ENCODE results near the gene LASP1. TPM values are rescaled to one million over a fixed set of nuclear protein-coding genes. Genes with fewer than 3 reads are reported as not detected.
"Not testable (repeated sequence)": the region's sequence is repeated elsewhere in the genome, so short reads cannot be mapped to it uniquely, and the experiment has no call there.

Gene LASP1
- total RNA-seq, 1 donor, result 103 TPM

GRCh38 chr17:38907930-38908675 lies 38.2 kb downstream of the LASP1 start:
- H3K4me1 ChIP-seq (ENCODE audit: insufficient read depth, low read length), result peaks cover 44% of the 10 kb centered on the region
- H3K9me3 ChIP-seq (ENCODE audit: low read depth, low read length), result no peaks in the 10 kb centered on the region
- no peak overlapping the region for H3K4me3 ChIP-seq (ENCODE audit: low read length)
- H3K27me3 ChIP-seq (ENCODE audit: insufficient read depth, low read length), result no peaks in the 10 kb centered on the region

GRCh38 chr17:38908676-38909181 lies 38.9 kb downstream of the LASP1 start:
- Histone ChIP-seq H3K9me3 (ENCODE audit: low read depth, low read length) (no peaks in the 10 kb centered on the region), H3K4me3 (ENCODE audit: low read length) (no peak overlapping the region), H3K4me1 (ENCODE audit: insufficient read depth, low read length) (peaks cover 39% of the 10 kb centered on the region), H3K27me3 (ENCODE audit: insufficient read depth, low read length) (no peaks in the 10 kb centered on the region)

DNA sequence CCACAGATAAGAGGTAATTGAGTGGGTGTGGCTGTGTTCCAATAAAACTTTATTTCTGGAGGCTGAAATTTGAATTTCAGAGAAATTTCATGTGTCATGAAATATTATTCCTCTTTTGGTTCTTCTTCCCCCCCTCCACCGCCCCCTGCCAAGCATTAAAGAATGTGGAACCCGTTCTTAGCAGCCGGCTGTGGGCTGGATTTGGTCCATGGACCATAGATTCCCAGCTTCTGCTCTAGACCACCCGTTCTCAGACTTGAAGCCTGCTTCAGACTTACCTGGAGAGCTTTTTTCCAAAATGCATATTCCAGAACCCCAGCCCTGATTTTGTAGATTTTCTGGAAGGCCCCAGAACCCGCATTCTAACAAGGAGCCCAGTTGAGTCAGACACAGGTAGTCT lies 40.5 kb downstream of the LASP1 start:
- no peaks in the 10 kb centered on the region for H3K9me3 ChIP-seq (ENCODE audit: low read depth, low read length)
- H3K27me3 ChIP-seq (ENCODE audit: insufficient read depth, low read length), result no peaks in the 10 kb centered on the region
- H3K4me3 ChIP-seq (ENCODE audit: low read length), result no peak overlapping the region
- peaks cover 36% of the 10 kb centered on the region for H3K4me1 ChIP-seq (ENCODE audit: insufficient read depth, low read length)

DNA sequence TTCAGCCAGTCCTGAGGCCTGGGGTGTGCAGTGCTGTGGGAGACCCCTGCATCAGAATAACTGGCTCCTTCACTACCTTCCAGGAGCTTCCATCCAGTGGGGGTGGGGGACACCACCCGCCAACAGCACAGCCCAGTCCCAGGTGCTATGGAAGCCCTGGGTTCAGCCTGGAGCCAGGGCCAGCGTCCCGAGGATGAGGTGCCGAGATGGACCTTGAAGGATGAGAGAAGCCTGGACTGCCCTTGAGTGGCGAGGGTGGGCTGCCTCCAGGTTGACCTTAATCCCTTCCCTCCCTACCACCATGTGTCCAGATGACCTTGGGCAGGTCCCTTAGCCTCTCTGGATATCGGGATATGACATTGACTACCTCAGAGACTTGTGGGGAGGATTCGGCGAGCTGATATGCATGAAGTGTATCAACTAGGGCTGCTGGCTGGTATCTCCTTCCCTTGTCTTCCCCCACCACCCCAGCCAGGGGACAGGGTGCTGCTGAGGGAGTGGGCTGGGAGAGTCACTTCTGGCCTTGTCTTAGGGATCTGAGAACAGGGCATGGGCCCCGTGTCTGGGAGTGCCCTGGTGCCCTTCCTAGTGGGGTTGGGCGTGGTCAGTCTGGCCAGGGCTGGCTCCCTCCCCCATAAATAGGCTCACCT lies 41.3 kb downstream of the LASP1 start:
- H3K27me3 ChIP-seq (ENCODE audit: insufficient read depth, low read length), result no peaks in the 10 kb centered on the region
- H3K4me3 ChIP-seq (ENCODE audit: low read length), result no peak overlapping the region
- H3K4me1 ChIP-seq (ENCODE audit: insufficient read depth, low read length), result peaks cover 27% of the 10 kb centered on the region
- no peaks in the 10 kb centered on the region for H3K9me3 ChIP-seq (ENCODE audit: low read depth, low read length)

GRCh38 chr17:38911731-38912081 lies 41.8 kb downstream of the LASP1 start:
- H3K4me3 ChIP-seq (ENCODE audit: low read length); H3K27me3 ChIP-seq (ENCODE audit: insufficient read depth, low read length); H3K9me3 ChIP-seq (ENCODE audit: low read depth, low read length): not testable (repeated sequence)
- H3K4me1 ChIP-seq (ENCODE audit: insufficient read depth, low read length), result peaks cover 22% of the 10 kb centered on the region

GRCh38 chr17:38912221-38912813 lies 42.5 kb downstream of the LASP1 start:
- Histone ChIP-seq H3K27me3 (ENCODE audit: insufficient read depth, low read length) (no peaks in the 10 kb centered on the region), H3K4me1 (ENCODE audit: insufficient read depth, low read length) (peaks cover 16% of the 10 kb centered on the region), H3K9me3 (ENCODE audit: low read depth, low read length) (no peaks in the 10 kb centered on the region), H3K4me3 (ENCODE audit: low read length) (no peak overlapping the region)

DNA sequence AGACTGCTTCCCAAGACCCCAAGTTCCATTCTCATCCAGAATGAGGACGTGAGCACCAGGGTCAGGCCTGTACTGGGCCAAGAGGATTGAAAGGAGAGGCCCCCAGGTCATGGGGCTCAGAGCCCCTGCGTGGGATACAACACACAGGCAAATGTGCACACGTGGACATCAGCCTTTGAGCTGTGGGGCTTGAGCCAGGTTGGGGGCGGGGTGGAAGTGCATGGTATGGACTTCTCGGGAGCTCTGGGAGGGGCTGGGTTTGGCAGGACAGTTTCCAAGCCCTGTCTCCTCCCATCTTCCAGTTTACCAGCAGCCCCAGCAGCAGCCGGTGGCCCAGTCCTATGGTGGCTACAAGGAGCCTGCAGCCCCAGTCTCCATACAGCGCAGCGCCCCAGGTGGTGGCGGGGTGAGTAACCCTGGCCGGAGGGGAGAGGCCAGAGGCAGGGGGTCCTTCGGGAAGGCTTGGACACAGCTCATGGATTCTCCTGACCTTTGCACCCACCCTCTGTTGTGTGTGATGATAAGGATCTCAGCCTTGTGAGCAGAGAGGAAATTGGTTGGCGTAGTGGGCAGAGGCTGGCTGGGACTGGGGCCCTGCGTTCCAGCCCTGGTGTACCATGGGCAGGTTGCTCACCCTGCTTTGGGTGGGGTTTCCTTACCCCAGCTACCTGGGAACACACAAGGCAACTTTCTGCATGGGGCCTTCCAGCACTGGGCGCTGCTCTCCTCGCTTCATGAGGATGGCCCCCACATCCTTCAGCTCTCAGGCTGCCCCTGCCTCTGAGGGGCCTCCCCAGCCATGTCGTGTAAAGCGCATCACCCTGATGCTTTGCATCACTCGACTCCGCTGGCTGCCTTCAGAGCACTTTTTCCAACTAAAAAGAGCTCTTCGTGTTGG lies 45.1 kb downstream of the LASP1 start:
- H3K9me3 ChIP-seq (ENCODE audit: low read depth, low read length), result no peaks in the 10 kb centered on the region
- no peak overlapping the region for H3K4me3 ChIP-seq (ENCODE audit: low read length)
- peaks cover 6% of the 10 kb centered on the region for H3K4me1 ChIP-seq (ENCODE audit: insufficient read depth, low read length)
- no peaks in the 10 kb centered on the region for H3K27me3 ChIP-seq (ENCODE audit: insufficient read depth, low read length)

- Histone ChIP-seq H3K27me3 (ENCODE audit: insufficient read depth, low read length) (no peaks in the 10 kb centered on the region), H3K4me3 (ENCODE audit: low read length) (no peak overlapping the region), H3K9me3 (ENCODE audit: low read depth, low read length) (no peaks in the 10 kb centered on the region), H3K4me1 (ENCODE audit: insufficient read depth, low read length) (peaks cover 6% of the 10 kb centered on the region)
Observed at GRCh38 chr17:38915639-38915995, 45.8 kb downstream of the LASP1 start.

- Histone ChIP-seq H3K4me3 (ENCODE audit: low read length) (no peak overlapping the region), H3K4me1 (ENCODE audit: insufficient read depth, low read length) (peaks cover 17% of the 10 kb centered on the region), H3K27me3 (ENCODE audit: insufficient read depth, low read length) (no peaks in the 10 kb centered on the region), H3K9me3 (ENCODE audit: low read depth, low read length) (no peaks in the 10 kb centered on the region)
Observed at GRCh38 chr17:38916771-38917170, 46.9 kb downstream of the LASP1 start.

DNA sequence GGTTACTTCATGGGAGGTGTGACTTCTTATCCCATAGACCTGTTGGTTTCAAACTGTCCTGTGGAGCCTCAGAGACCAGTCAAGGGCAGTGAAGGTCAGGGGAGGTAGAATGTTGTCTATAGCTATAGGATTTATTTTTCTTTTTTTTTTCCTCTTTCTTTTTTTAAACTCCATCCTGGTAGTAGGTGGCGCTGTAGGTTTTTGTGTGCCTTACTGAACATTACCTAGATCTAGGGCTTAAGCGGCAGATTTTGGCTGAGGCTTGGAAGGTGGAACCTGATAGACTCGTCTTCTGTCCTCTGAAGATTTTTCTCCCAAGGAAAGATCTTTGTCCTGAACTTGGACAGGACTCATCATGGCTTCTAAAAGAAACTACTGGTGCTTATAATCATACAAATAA lies 47.4 kb downstream of the LASP1 start:
- Histone ChIP-seq H3K4me3 (ENCODE audit: low read length) (no peak overlapping the region), H3K9me3 (ENCODE audit: low read depth, low read length) (no peaks in the 10 kb centered on the region), H3K4me1 (ENCODE audit: insufficient read depth, low read length) (peaks cover 17% of the 10 kb centered on the region), H3K27me3 (ENCODE audit: insufficient read depth, low read length) (no peaks in the 10 kb centered on the region)

DNA sequence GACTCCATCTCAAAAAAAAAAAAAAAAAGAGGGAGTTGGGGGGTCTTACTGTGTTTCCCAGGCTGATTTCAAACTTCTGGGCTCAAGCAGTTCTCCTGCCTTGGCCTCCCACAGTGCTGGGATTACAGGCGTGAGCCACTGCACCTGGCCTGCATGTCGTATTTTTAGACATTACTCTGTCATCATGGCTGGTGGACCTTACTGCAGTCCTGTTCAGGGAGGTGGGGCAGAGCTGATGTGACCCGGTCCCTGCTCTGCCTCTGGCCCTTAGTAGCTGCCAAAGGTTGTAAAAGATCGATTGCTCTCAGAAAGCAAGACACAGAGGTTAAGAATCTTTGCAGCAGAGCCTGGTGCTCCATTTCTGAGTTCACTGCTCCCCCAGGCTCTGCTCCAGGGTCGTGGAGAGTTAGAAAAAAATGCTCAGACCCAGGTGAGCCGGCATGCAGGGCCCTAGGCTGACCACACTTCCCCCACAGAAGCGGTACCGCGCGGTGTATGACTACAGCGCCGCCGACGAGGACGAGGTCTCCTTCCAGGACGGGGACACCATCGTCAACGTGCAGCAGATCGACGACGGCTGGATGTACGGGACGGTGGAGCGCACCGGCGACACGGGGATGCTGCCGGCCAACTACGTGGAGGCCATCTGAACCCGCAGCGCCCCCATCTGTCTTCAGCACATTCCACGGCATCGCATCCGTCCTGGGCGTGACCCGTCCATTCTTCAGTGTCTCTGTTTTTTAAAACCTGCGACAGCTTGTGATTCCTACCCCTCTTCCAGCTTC lies 48.5 kb downstream of the LASP1 start:
- Histone ChIP-seq H3K27me3 (ENCODE audit: insufficient read depth, low read length) (no peaks in the 10 kb centered on the region), H3K4me1 (ENCODE audit: insufficient read depth, low read length) (peaks cover 15% of the 10 kb centered on the region), H3K4me3 (ENCODE audit: low read length) (no peak overlapping the region), H3K9me3 (ENCODE audit: low read depth, low read length) (no peaks in the 10 kb centered on the region)

GRCh38 chr17:38918916-38919315 lies 49.1 kb downstream of the LASP1 start:
- Histone ChIP-seq H3K27me3 (ENCODE audit: insufficient read depth, low read length) (no peaks in the 10 kb centered on the region), H3K4me1 (ENCODE audit: insufficient read depth, low read length) (peaks cover 15% of the 10 kb centered on the region), H3K9me3 (ENCODE audit: low read depth, low read length) (no peaks in the 10 kb centered on the region), H3K4me3 (ENCODE audit: low read length) (no peak overlapping the region)

DNA sequence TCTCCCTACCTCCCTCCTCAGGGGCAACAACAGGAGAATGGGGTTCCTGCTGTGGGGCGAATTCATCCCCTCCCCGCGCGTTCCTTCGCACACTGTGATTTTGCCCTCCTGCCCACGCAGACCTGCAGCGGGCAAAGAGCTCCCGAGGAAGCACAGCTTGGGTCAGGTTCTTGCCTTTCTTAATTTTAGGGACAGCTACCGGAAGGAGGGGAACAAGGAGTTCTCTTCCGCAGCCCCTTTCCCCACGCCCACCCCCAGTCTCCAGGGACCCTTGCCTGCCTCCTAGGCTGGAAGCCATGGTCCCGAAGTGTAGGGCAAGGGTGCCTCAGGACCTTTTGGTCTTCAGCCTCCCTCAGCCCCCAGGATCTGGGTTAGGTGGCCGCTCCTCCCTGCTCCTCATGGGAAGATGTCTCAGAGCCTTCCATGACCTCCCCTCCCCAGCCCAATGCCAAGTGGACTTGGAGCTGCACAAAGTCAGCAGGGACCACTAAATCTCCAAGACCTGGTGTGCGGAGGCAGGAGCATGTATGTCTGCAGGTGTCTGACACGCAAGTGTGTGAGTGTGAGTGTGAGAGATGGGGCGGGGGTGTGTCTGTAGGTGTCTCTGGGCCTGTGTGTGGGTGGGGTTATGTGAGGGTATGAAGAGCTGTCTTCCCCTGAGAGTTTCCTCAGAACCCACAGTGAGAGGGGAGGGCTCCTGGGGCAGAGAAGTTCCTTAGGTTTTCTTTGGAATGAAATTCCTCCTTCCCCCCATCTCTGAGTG lies 49.6 kb downstream of the LASP1 start:
- Histone ChIP-seq H3K4me3 (ENCODE audit: low read length) (no peak overlapping the region), H3K9me3 (ENCODE audit: low read depth, low read length) (no peaks in the 10 kb centered on the region), H3K27me3 (ENCODE audit: insufficient read depth, low read length) (no peaks in the 10 kb centered on the region), H3K4me1 (ENCODE audit: insufficient read depth, low read length) (peaks cover 15% of the 10 kb centered on the region)
